Measurements from ENCODE around the gene NPTX1.

Gene NPTX1

GRCh38 chr17:80497726-80498241 lies 21.4 kb upstream of the NPTX1 start:
- H3K4me3 ChIP-seq (ENCODE audit: low read depth, low read length): no peak overlapping the region
- no peak for TF ChIP-seq CTCF (IDR thresholded peaks at IDR 0.05; ENCODE audit: low read depth, low read length)

DNA sequence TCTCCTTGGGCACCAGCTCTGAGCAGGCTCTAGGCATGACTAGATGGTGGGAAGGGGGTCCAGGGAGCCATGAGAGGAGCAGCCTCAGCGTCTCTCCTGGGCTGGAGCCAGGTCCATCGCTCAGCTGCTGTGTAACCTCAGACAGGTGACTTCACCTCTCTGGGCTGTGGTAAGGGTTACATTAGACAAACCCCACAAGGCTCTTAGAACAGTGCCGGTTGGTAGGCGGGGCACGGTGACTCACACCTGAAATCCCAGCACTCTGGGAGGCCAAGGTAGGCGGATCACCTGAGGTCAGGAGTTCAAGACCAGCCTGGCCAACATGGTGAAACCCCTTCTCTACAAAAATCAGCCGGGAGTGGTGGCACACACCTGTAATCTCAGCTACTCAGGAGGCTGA lies 18.1 kb upstream of the NPTX1 start:
- no peak for TF ChIP-seq CTCF (IDR thresholded peaks at IDR 0.05; ENCODE audit: low read depth, low read length)
- H3K4me3 ChIP-seq (ENCODE audit: low read depth, low read length): no peak overlapping the region

DNA sequence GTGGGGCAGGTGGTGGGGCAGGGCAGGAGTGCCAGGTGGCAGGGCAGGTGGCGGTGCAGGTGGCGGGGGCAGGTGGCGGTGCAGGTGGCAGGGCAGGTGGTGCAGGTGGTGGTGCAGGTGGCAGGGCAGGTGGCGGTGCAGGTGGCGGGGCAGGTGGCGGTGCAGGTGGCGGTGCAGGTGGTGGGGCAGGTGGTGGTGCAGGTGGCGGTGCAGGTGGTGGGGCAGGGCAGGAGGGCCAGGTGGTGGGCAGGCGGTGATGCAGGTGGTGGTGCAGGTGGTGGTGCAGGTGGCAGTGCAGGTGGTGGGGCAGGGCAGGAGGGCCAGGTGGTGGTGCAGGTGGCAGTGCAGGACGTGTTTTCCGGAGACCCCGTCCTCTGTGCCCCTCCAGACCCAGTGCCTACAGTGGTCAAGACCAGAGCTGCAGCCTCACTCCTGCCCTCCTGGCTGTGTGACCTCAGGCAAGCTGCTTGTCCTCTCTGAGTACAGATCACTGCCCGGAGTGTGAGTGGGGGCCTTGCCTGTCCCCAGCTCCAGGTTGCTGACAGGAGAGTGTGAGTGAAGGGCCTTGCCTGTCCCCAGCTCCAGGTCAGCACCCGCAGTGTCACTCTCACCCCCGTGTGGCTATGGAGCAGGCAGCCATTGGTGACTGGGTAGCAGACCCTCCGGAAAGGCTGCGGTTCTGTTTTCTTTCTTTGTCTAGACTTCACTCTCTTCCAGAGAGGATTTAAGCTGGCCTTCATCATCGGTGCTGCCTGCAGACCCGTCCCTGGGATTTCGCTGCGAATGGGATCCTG lies 16.1 kb upstream of the NPTX1 start:
- TF ChIP-seq CTCF (IDR thresholded peaks at IDR 0.05; ENCODE audit: low read depth, low read length): no peak
- no peak overlapping the region for H3K4me3 ChIP-seq (ENCODE audit: low read depth, low read length)

DNA sequence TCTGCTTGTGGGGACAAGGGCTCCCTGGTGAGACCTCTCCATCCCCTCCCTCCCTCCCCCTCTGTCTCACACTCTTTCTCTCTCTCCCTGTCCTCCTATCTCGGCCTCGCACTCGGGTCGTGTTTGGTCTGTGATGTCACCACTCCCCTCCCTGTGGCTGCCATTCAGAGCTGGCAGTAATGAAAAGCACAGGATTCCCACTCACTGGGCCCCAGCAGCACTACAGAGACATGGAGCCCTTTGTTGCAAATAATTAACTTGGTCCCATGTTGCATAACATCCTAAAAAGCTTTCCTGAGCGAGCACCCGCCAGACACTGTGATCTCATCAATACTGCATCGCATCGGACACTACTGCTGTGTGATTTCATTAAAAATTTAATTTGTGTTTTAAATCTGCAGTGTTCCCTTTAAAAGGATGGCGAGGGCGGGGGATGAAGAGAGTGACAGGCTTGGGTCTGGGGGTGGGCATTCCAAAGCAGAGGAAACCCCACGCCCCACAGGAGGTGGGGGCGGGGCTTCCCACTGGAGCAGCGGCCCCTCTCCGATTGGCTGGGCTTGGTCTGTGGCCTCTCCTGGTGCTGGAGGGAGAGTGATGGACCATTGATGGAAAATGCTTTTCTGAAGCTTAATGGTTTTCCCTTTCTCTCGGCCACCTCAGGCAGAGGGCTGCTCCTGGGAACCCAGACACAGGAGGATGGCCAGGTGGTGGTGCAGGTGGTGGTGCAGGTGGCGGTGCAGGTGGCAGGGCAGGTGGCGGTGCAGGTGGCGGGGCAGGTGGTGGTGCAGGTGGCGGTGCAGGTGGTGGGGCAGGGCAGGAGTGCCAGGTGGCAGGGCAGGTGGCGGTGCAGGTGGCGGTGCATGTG lies 15.3 kb upstream of the NPTX1 start:
- no peak overlapping the region for H3K4me3 ChIP-seq (ENCODE audit: low read depth, low read length)
- no peak for TF ChIP-seq CTCF (IDR thresholded peaks at IDR 0.05; ENCODE audit: low read depth, low read length)

DNA sequence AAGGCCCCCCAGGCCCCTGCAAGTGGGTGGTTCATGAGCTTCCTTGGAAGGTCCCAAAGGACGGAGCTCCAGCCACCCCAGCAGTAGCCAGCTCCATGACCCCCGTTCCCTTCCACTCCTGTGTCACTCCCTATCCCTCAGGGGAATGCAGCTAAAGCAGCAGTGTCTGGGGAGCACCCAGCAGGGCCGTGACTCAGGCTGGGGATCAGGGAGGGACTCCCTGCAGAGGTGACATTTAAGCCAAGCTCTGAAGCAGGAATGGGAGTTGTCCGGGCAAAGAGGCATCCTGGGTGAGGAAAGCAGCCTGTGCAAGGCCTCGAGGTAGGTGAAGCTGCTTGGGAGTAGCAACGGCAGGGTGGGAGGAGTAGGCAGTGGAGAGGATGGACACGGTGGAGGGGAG lies 11.1 kb upstream of the NPTX1 start:
- no peak overlapping the region for H3K4me3 ChIP-seq (ENCODE audit: low read depth, low read length)
- TF ChIP-seq CTCF (IDR thresholded peaks at IDR 0.05; ENCODE audit: low read depth, low read length): no peak

DNA sequence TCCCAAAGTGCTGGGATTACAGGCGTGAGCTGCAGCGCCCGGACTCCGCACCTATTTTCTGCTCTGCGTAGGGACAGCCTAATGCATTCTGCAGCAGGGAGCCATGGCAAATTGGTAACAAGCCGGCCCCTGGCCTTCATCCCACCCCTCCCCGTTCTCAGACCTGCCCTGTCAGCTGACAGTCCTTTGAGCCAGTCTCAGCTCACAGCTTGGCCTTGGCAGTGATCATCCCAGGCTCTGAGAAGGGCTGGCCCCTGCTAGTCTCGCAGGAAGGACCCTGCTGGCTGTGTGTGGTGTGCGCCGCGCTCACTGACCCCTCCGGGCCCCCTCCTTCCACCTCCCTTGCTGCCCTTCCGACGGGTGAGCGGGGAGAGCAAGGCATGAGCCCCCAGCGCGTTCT lies 10.3 kb upstream of the NPTX1 start:
- no peak overlapping the region for H3K4me3 ChIP-seq (ENCODE audit: low read depth, low read length)
- TF ChIP-seq CTCF (IDR thresholded peaks at IDR 0.05; ENCODE audit: low read depth, low read length): no peak

- no peak for TF ChIP-seq CTCF (IDR thresholded peaks at IDR 0.05; ENCODE audit: low read depth, low read length)
- H3K4me3 ChIP-seq (ENCODE audit: low read depth, low read length): no peak overlapping the region
These were observed 9.4 kb upstream of the NPTX1 start for GRCh38 chr17:80485846-80486245.
